GM18909 (cell line): ENCODE data around the gene CCNI.

Source experiments
- ATAC-seq: cut with Tn5 transposase; IDR thresholded peaks from one replicate; pipeline ENCODE4 v1.9.1; 2021; ENCODE audit warnings: mild to moderate bottlenecking; ENCODE audit not compliant: unreplicated experiment, poor library complexity

CCNI gene

DNA sequence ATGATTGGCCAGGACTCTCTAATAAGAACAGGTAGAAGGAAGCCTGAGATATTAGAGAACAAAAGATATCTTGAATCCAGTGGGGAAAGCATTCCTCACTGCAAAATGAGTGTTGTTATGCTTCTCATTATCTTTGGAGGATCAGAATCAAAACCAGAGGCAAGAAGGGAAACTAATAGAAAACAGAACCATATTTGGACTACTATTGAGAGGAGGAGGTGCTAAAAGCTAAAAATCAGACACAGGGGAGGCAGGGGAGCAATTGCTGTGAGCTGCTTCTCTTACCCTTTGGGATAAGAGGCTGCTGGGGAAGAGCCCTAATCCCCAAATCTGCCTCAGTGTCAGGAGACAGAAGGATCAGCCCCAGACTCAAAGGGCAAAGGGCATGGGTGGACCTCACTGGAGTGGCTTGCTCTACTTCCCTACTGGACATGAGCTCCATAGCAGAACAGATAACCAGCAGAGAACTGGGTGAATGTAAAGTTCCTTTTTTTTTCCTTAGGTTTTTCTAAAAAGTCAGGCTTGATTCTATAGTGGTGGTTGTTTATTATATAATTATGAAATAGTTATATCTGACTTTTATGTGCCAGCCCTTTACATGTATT is 66.2 kb downstream of the CCNI start:
- ATAC-seq: no peak

- peak; percentile 78 for ATAC-seq
Observed at GRCh38 chr4:77007358-77008230, 68.2 kb downstream of the CCNI start.

DNA sequence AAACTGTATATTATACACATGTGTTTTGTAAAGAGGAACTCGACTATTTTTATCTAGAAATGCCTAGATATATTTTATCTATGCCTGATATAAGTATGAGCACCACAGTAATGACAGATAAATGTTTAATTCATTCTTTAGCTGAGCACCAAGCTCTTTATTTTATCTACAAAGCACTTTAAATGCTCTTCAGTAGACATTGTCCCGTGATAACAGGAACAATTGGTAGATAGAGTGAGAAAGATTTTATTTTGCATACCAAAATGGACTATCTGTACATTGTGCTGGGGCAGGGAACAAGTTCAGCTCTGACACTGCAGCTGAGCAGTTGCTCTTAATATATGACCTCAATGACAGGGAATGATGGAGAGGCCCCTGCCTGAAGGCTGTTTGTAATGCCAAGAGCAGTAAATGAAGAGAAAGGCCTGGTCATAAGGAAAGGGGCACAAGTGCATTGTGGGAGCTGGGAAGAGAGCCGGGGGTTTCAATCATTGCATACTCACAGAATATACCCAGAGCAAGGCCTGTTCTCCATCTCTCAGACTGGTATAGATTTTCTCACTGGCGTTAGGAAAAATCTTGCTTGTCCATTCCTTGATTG is 68.9 kb downstream of the CCNI start:
- ATAC-seq: no peak

- no peak for ATAC-seq
Observed at GRCh38 chr4:77003400-77003799, 72.4 kb downstream of the CCNI start.

GRCh38 chr4:77002321-77003107 is 73.3 kb downstream of the CCNI start:
- ATAC-seq: no peak

GRCh38 chr4:77001907-77002306 is 73.9 kb downstream of the CCNI start:
- no peak for ATAC-seq

- no peak for ATAC-seq
Observed at GRCh38 chr4:76998251-76998901, 77.4 kb downstream of the CCNI start.

- ATAC-seq: no peak
Observed at GRCh38 chr4:76997532-76997931, 78.3 kb downstream of the CCNI start.
